C4-2B (cell line): ENCODE results near the gene STXBP2.

ENCODE experiments used
- CTCF ChIP-seq: fragments of 450-650 bp; conservative IDR thresholded peaks from 2 replicates; pipeline ENCODE4 v1.5.1; 2017; ENCODE audit warnings: mild to moderate bottlenecking
- ZFX ChIP-seq: fragments of 450-650 bp; IDR thresholded peaks from 2 replicates; pipeline ENCODE4 v1.6.1; 2017

- TF ChIP-seq CTCF: no peak
- TF ChIP-seq ZFX: no peak
Observed at GRCh38 chr19:7598180-7598579, 38.7 kb upstream of the STXBP2 start.
